Measurements from ENCODE around the gene PHETA1. TPM values are rescaled to one million over a fixed set of nuclear protein-coding genes. Genes with fewer than 3 reads are reported as not detected.
A peak's percentile ranks its signal among the peaks of the same experiment; 100 is the strongest.

The PHETA1 gene
- polyA plus RNA-seq, 3 donors = 3.4 to 15.3 (median 4.9) TPM

DNA sequence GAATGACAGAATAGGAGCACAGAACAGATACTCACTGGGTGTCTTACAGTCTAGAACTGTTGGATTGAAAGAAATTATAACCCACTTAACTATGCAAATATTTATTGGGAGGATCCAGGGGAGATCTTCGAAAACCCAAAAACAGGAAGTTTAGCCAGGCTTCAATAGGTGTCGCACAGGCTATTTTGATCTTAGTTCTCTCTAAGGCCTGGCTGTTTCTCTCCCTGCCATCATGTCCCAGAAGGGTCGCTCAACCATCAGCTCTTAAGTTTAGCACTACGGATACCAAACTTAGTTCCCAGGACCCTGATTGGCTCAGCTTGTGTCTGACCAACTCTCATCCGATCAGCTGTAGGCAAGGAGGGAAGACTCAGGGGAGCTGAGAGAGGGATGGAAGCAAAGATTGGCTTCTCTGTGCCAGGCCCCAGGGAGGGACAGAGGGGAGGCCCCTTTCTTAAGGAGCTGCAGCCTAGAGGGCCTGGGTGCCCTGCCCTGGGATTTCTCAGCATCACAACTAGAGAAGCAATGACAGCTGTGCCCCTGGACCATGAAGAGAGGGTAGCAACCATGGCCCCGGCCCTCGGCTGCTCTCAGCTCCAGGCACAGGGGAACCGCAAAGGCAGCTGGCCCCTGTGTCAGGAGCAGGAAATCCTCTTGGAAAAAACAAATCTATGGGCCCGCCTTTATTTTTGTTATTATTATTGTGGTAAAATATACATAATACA lies 13.5 kb downstream of the PHETA1 start:
- intact Hi-C loops (cut with micrococcal nuclease) = no loop called here
- Histone ChIP-seq H4K20me1 (ENCODE audit: insufficient read depth, low read length) (no peaks in the 10 kb centered on the region), H3K9ac (ENCODE audit: insufficient read depth, low read length, poor library complexity, severe bottlenecking) (no peak overlapping the region), H3K4me3 (replicated peaks in 1 of 3; ENCODE audit: low read depth in 2 of 3, low read length in 3 of 3) (no peak overlapping the region), H2AFZ (ENCODE audit: insufficient read depth, low read depth, low read length, poor library complexity, severe bottlenecking) (no peak overlapping the region), H3K27ac (ENCODE audit: low read depth in 1 of 2, low read length in 2 of 2) (no peak overlapping the region), H3K4me1 (ENCODE audit: control insufficient read depth in 1 of 2, insufficient read depth in 2 of 2, low read length in 2 of 2) (peaks cover 12 to 18% of the 10 kb centered on the region in 2 donors), H3K27me3 (ENCODE audit: control insufficient read depth in 2 of 2, insufficient read depth in 2 of 2, low read length in 2 of 2) (no peaks in the 10 kb centered on the region), H3K9me3 (replicated peaks in 1 of 2; ENCODE audit: control insufficient read depth in 1 of 2, insufficient read depth in 1 of 2, low read length in 2 of 2) (no peaks in the 10 kb centered on the region), H3K36me3 (replicated peaks in 1 of 2; ENCODE audit: control insufficient read depth in 1 of 2, insufficient read depth in 2 of 2, low read length in 2 of 2) (no peaks in the 10 kb centered on the region), H3K4me2 (replicated peaks; ENCODE audit: extremely low read depth, low read length, poor library complexity, severe bottlenecking) (no peak overlapping the region), H3K79me2 (ENCODE audit: insufficient read depth, low read length) (no peaks in the 10 kb centered on the region)
- Mint-ChIP-seq H3K4me3 (no peak overlapping the region), H3K4me1 (peaks cover 23% of the 10 kb centered on the region), H3K27me3 (ENCODE audit: low read depth in 3 of 3) (peaks cover under 1 to 6% (median 3%) of the 10 kb centered on the region in 3 donors), H3K36me3 (no peaks in the 10 kb centered on the region), H3K9me3 (peaks cover 0 to 8% (median 0%) of the 10 kb centered on the region in 7 donors), H3K27ac (no peak overlapping the region)
- DNase-seq = no peak
- TF ChIP-seq CTCF (IDR thresholded peaks at IDR 0.05) = no peak
- 74% methylated on average over 7 of the region's 9 CpGs for WGBS (ENCODE audit: insufficient coverage)

GRCh38 chr12:111354511-111354910 lies 14.4 kb downstream of the PHETA1 start:
- intact Hi-C loops (cut with micrococcal nuclease) = no loop called here
- H3K36me3 Mint-ChIP-seq = no peaks in the 10 kb centered on the region
- H3K9me3 Mint-ChIP-seq = peaks cover 0 to 11% (median 3%) of the 10 kb centered on the region in 7 donors
- Histone ChIP-seq H2AFZ (ENCODE audit: insufficient read depth, low read depth, low read length, poor library complexity, severe bottlenecking) (no peak overlapping the region), H3K79me2 (ENCODE audit: insufficient read depth, low read length) (no peaks in the 10 kb centered on the region), H3K4me2 (replicated peaks; ENCODE audit: extremely low read depth, low read length, poor library complexity, severe bottlenecking) (no peak overlapping the region), H3K9ac (ENCODE audit: insufficient read depth, low read length, poor library complexity, severe bottlenecking) (no peak overlapping the region), H3K4me1 (ENCODE audit: control insufficient read depth in 1 of 2, insufficient read depth in 2 of 2, low read length in 2 of 2) (peaks cover 6 to 10% of the 10 kb centered on the region in 2 donors), H3K27me3 (ENCODE audit: control insufficient read depth in 2 of 2, insufficient read depth in 2 of 2, low read length in 2 of 2) (no peaks in the 10 kb centered on the region), H3K4me3 (replicated peaks in 1 of 3; ENCODE audit: low read depth in 2 of 3, low read length in 3 of 3) (no peak overlapping the region), H3K36me3 (replicated peaks in 1 of 2; ENCODE audit: control insufficient read depth in 1 of 2, insufficient read depth in 2 of 2, low read length in 2 of 2) (no peaks in the 10 kb centered on the region), H3K27ac (ENCODE audit: low read depth in 1 of 2, low read length in 2 of 2) (no peak overlapping the region), H3K9me3 (replicated peaks in 1 of 2; ENCODE audit: control insufficient read depth in 1 of 2, insufficient read depth in 1 of 2, low read length in 2 of 2) (peaks cover 0 to under 1% of the 10 kb centered on the region in 2 donors), H4K20me1 (ENCODE audit: insufficient read depth, low read length) (no peaks in the 10 kb centered on the region)
- H3K4me3 Mint-ChIP-seq = no peak overlapping the region
- H3K4me1 Mint-ChIP-seq = peaks cover 15% of the 10 kb centered on the region
- no peak for TF ChIP-seq CTCF (IDR thresholded peaks at IDR 0.05)
- peak overlapping the region in 1 of 7 donors; percentile 38 for H3K27ac Mint-ChIP-seq
- H3K27me3 Mint-ChIP-seq (ENCODE audit: low read depth in 3 of 3) = peaks cover 0 to 2% (median 0%) of the 10 kb centered on the region in 3 donors
- DNase-seq = no peak
- WGBS (ENCODE audit: insufficient coverage) = 100% methylated on average over 2 of the region's 5 CpGs
